Gastrocnemius medialis (tissue), 4 donors: Measurements from ENCODE around the gene SLC5A10.

Experiments used
- CTCF ChIP-seq, 5 experiments: fragments of 450-650 bp in 3 of 5; fragments of 200-600 bp in 2 of 5; sonication (generic) in 2 of 5; IDR thresholded peaks in 4 of 5; conservative IDR thresholded peaks in 1 of 5; 1 replicate in 4 of 5; 2 replicates in 1 of 5; pipeline ENCODE4 v1.5.1; 2016 to 2019; ENCODE audit warnings: antibody characterized with exemption in 5 of 5, mild to moderate bottlenecking in 3 of 5, moderate library complexity in 3 of 5
- POLR2A ChIP-seq, 2 donors: fragments of 450-650 bp; IDR thresholded peaks; one replicate each; pipeline ENCODE4 v1.6.1; 2017; ENCODE audit warnings: antibody characterized with exemption in 2 of 2, mild to moderate bottlenecking in 2 of 2, moderate library complexity in 2 of 2

- TF ChIP-seq CTCF (IDR thresholded peaks at IDR 0.05 in 4 of 5, conservative IDR thresholded peaks at IDR 0.05 in 1 of 5), result no peak
- TF ChIP-seq POLR2A (IDR thresholded peaks at IDR 0.05), result no peak
Measured at GRCh38 chr17:18990331-18990730, 38.4 kb downstream of the SLC5A10 start.
